ENCODE results near the gene YBX1.
"Not testable (repeated sequence)": the region's sequence is repeated elsewhere in the genome, so short reads cannot be mapped to it uniquely, and the experiment has no call there.

DNA sequence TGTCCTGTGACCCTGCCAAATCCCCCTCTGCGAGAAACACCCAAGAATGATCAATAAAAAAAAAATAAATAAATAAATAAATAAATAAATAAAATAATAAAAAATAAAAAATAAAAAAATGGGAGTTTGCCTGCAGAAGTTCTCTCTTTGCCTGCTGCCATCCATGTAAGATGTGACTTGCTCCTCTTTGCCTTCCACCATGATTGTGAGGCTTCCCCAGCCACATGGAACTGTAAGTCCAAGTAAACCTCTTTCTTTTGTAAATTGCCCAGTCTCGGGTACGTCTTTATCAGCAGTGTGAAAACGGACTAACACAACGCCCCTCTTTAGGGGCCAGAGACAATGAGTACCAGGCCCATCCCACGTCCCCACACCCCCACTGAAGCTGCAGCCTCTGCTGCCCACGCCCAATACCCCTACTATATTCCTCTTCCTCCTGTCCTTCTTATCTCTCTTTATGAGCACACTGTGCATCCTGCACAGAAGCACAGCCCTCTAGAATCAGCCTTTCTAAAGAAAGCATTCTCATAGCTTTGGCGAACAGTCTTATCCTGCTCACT is 69.4 kb downstream of the YBX1 start:
- not testable (repeated sequence) for TF ChIP-seq TAF1, POLR2AphosphoS5 (IDR thresholded peaks at IDR 0.05; ENCODE audit: low read depth, low read length)
